ENCODE data around the gene LMOD1.
"Not testable (repeated sequence)": the region's sequence is repeated elsewhere in the genome, so short reads cannot be mapped to it uniquely, and the experiment has no call there.

LMOD1 gene

DNA sequence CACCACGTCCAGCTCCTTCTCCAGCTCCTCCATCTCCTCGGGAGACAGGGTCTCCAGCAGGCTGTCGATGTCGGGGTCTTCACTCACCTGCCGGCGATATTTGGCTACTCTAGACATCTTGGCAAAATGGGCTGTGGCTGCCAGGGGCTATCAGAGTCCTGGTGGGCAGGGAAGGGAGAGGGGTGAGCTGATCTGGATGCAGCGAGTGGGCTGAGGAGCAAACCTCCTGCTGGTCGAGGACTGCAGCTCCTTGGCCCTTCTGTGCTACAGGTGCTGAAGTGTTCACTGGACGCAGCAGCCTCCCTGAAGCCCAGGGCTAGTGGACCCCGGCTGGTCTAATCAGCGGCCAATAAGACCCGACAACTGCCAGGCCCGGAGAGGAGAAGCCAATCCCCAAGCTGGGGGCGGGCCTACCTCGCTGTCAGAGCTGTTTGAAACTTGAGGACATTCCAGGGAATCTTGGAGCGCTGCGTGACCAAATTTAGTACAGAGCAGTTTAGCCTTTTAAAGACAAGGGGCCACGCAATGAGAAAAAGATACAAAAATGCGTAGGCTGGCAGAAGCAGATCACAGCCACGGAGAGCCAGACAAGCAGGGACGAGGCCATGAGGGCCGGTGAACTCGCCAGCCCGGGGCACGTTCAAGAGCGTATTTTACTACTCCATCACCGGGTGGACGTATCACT is at the start of gene LMOD1:
TSS of gene LMOD1 (minus strand) at position 325 of the 685 bp plus-strand sequence. CDS start at position 117, 208 bp downstream.
- peak; percentile 15 for DNase-seq (ENCODE audit: low spot score)

DNA sequence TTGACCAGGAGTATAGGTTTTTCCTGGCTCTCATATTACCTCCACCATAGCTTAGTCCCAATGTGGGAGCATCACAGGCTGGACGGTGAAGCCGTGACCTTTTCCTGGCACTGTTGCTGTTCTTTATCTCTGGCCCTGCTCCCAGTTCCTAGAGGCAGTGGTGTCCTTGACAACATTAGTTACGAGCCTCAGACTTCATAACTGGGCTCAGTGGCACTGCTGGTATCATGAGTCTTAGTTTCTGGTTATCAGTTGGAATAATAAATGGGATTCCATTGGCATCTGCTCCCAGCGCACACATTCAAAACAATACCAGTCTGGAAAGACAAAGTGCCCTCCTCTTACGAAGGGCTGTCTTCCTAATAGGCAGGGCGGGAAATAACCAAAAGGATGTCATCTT is 44.1 kb upstream of the LMOD1 start:
- DNase-seq (ENCODE audit: low spot score): no peak

DNA sequence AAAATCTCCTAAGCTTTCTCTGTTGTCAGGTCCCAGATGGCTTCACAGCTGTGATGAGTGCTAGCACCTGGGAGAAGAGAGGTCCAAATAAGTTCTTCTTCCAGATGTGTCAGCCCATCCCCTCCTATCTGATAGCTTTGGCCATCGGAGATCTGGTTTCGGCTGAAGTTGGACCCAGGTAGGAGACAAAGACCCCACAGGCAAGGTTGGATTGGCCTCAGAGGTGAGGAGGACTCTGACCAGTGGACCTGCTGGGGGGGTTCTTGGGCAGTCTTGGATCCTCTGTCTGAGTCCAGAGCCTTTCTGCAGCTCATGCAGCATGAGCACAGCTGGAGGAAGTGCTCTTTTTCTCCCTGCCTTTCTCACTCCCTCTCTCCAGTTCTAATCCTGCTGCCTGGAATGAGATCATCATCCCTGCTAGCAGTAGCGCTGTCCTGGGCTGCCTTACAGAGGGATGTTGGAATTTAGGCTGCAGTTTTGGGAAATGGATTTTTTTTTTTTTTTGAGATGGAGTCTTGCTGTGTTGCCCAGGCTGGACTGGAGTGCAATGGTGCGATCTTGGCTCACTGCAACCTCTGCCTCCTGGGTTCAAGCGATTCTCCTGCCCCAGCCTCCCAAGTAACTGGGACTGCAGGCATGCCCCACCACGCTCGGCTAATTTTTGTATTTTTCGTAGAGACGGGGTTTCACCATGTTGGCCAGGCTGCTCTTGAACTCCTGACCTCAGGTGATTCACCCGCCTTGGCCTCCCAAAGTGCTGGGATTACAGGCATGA is 43.2 kb upstream of the LMOD1 start:
- no peak for DNase-seq (ENCODE audit: low spot score)

DNA sequence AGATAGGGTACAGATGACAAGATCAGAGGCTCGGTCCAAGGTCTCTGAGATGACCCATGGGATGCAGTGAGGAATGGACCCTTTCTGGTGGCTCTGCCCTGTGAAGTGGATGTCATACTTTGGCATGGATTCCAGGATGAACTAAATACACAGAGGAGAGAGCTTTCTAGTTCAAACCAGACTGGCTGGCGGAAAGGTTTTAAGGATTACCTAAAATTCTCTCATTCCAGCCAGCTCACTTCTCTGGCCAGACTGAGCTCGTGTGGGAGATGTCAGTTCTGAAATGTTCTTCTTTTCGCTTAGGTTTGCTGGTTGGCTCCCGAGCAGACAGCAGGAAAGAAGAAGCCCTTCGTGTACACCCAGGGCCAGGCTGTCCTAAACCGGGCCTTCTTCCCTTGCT is 42.3 kb upstream of the LMOD1 start:
- DNase-seq (ENCODE audit: low spot score): no peak

DNA sequence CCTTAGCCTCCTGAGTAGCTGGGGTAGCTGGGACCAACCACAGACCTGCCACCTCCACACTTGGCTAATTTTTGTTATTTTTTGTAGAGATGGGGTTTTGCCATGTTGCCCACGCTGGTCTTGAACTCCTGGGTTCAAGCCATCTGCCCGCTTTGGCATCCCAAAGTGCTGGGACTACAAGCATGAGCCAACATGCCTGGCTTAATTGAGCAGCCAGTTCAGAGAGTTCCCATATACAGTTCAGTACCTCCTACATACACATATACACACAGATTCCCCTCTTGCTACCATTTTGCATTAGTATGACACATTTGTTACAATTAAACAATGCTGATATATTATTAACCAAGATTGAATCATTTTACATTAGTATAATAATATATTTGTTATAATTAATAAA is 39.0 kb upstream of the LMOD1 start:
- no peak for DNase-seq (ENCODE audit: low spot score)

DNA sequence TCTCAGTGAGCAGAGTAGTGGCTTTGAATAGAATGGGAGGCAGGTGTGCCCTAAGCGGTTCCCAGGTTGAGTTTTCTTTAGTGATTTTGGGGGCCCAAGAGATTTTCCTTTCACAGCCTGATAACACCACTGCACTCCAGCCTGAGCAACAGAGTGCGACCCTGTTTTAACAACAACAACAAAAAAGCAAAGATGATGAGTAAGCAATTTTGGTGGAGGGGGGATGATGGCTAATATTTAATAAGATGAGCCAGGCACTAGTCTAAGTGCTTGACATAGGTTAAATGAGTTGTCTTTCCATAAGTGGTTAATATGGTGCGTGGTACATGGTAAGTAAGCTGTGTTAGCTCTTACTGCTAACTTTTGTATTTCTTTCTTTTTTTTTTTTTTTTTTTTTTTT is 38.1 kb upstream of the LMOD1 start:
- no peak for DNase-seq (ENCODE audit: low spot score)

DNA sequence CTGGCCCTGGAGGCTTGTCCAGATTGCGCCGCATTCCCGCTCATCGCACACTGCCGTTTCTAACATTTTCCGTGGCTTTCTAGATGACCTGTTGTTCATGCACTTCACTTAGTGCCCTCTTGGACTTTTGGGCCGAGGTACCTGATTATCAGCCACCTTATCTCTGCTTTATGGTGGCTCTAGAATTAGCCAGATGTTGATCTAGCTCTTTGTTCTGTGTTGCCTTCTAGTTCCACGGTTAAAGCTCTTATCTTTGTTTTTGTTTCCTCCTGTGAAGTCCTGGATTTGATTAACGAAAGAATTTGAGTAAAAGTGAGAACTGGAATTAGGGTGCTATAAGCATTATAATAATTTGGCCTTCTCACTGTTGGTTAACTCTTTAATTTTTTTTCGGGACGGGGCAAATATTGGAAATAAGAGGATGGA is 37.0 kb upstream of the LMOD1 start:
- no peak for DNase-seq (ENCODE audit: low spot score)

DNA sequence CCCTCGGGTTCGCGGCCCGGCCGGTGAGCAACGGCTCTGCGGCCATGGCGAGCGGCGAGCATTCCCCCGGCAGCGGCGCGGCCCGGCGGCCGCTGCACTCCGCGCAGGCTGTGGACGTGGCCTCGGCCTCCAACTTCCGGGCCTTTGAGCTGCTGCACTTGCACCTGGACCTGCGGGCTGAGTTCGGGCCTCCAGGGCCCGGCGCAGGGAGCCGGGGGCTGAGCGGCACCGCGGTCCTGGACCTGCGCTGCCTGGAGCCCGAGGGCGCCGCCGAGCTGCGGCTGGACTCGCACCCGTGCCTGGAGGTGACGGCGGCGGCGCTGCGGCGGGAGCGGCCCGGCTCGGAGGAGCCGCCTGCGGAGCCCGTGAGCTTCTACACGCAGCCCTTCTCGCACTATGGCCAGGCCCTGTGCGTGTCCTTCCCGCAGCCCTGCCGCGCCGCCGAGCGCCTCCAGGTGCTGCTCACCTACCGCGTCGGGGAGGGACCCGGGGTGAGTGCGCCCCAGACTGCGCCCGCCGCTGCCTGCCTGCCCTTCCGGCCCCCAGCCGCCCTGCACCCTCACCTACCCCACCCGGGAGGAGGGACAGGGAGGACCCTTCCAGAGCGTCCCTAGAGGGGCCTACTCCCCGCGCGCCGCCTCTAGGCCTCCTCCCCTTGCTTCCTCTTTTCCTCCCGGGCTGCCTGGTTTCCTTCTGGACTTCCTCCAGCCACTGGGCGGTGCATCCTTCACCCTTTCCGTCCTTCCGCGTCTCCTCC is 36.5 kb upstream of the LMOD1 start, which contains the start of gene RNPEP:
TSS of gene RNPEP (plus strand) at position 26 of the 757 bp plus-strand sequence. CDS start at position 45, 19 bp downstream.
- DNase-seq (ENCODE audit: low spot score): peak; percentile 60

DNA sequence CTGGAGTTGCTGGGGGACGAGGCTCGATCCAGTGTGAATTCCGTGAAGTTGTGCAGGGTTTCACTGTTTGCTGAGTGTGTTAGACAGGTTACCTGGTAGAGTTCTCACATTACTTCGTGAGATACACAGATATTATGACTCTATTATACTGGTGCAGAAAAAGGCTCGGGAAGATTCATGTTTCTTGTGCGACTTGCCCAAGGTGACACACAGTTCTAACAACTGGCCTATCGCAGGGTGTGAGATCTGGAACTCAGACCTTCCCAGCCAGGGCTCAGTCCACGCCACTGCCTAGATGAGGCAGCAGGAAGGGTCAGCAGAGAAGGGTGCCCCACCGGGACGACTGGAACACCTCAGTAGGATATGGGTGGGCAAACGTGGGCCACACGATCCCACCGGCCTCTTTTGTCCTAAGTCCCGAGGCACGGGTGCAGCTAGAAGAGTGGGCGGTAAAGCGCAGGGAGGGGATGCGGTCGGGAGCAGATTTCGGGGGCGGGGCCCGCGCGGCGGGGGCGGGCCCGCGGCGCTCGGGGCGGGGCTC is 35.8 kb upstream of the LMOD1 start:
- no peak for DNase-seq (ENCODE audit: low spot score)

DNA sequence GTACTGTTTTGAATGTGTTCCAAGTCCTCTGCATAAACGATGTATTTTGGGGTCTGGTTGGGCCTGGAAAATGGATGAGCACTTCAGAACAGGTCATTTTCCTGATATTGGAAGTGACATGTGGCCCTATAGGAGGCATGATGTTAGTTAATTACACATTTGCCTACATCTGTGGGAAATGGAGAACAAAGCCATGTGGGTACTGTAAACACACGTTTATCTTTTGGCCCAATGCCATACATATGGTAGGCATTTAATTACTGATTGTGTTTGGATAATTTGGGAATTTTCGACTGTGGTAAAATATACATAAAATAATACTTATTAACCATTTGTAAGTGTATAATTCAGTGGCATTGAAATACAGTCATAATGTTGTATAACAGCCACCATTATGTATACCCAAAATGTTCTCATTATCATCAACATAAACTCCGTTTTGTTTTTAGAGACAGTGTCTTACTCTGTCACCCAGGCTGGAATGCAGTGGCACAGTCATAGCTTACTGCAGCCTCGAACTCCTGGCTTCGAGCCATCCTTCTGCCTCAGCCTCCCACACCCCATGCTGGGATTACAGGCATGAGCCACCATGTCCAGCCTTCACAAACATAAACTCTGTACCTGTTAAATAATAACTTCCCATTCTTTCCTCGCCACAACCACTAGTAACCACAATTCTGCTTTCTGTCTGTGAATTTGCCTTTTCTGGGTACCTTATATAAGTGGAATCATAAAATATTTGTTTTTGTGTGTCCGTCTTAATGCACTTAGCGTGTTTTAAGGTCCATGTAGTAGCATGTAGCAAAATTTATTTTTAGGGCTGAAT is 24.2 kb upstream of the LMOD1 start:
- DNase-seq (ENCODE audit: low spot score): no peak

DNA sequence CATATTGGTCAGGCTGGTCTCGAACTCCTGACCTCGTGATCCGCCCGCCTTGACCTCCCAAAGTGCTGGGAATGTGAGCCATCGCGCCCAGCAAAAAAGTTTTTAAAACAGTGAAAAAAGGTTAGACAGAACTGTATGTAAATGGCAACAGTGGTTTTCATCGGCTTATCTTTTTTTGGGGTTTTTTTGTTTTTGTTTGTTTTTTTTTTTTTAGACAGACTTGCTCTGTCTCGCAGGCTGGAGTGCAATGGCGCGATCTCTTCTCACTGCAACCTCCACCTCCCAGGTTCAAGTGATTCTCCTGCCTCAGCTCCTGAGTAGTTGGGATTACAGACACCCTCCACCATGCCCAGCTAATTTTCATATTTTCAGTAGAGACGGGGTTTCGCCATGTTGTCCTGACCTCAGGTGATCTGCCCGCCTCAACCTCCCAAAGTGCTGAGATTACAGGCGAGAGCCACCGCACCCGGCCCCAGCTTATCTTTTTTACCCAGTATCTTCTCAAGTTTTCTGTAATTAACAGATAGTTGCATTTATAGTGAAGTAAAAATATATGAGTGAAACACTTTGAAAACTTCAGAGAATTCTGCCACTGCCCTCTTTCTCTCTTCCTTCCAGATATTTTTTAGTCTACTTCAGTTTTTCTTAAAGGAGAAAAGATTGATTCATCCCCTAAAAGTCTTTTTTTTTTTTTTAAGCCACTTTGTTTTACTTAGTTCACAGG is 22.0 kb upstream of the LMOD1 start:
- no peak for DNase-seq (ENCODE audit: low spot score)

DNA sequence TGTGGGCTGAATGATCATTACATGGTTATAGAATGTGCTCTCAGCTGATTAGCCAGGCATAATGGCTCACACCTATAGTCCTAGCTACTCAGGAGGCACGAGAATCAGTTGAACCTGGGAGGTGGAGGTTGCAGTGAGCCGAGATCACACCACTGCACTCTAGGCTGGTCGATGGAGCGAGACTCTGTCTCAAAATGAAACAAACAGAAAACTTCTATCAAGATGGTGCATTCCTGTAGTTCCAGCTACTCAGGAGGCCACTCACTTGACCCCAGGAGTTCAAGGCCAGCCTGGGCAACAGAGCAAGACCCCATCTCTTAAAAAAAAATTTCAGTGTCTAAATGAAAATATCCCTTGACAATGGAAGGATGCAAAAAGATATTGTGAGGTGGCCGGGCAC is 19.8 kb upstream of the LMOD1 start:
- DNase-seq (ENCODE audit: low spot score): no peak

DNA sequence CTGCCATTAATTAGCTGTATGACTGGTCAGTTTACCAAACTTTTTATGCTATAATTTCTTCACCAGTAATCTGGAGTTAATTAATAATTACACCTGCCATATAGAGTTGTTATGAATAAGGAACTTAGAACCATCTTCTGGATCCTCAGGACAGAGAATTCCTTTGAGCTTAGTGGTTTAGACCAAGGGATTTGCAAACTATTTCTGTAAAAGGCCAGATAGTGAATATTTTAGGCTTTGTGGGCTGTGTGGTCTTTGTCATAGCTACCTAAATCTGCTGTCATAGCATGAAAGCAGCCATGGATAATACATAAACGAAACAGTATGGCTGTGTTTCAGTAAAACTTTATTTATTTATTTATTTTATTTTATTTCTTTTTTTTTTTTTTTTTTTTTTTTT is 17.9 kb upstream of the LMOD1 start:
- no peak for DNase-seq (ENCODE audit: low spot score)

DNA sequence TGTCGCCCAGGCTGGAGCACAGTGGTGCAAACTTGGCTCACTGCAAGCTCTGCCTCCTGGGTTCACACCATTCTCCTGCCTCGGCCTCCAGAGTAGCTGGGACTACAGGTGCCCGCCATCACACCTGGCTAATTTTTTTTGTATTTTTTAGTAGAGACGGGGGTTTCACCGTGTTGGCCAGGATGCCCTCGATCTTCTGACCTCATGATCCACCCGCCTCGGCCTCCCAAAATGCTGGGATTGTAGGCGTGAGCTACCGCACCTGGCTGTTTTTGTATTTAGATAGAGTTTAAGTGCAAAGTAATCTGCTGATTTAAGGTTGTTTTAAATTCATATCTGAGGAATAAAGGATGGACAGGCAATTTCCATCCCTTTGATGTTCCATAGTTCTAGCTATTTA is 16.0 kb upstream of the LMOD1 start:
- DNase-seq (ENCODE audit: low spot score): not testable (repeated sequence)

DNA sequence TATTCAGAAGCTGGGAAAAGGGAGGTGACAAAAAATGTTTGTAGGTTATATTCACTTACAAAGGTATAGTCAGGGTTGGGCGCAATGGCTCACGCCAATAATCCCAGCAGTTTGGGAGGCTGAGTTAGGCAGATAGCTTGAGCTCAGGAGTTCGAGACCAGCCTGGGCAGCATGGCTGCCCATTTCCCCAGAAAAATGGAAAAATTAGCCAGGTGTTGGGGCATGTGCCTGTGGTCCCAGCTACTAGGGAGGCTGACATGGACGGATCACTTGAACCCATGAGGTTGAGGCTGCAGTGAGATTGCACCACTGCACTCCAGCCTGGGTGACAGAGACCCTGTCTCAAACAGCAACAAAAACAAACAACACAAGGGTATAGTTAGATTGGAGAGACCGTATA is 12.0 kb upstream of the LMOD1 start:
- no peak for DNase-seq (ENCODE audit: low spot score)

DNA sequence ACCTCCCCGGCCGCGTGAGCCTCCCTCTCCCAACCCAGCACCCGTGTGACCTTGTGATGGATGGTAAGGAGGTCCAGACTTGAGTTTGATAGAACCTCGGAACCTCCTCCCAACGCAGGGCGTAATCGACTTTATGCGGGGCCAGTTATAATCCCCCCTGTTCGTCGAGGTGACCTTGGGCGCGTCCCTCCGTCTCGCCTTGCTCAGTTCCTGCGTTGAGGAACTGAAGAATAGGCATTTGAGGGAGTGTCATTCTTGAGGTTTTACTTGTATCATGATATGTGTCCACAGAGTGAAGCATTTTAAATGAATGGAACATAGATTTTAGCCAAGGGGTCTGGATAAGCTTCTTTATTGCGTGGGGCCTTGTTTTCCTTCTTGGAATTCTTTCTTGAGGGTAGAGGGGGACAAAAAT is 9.4 kb upstream of the LMOD1 start:
- peak; percentile 17 for DNase-seq (ENCODE audit: low spot score)

DNA sequence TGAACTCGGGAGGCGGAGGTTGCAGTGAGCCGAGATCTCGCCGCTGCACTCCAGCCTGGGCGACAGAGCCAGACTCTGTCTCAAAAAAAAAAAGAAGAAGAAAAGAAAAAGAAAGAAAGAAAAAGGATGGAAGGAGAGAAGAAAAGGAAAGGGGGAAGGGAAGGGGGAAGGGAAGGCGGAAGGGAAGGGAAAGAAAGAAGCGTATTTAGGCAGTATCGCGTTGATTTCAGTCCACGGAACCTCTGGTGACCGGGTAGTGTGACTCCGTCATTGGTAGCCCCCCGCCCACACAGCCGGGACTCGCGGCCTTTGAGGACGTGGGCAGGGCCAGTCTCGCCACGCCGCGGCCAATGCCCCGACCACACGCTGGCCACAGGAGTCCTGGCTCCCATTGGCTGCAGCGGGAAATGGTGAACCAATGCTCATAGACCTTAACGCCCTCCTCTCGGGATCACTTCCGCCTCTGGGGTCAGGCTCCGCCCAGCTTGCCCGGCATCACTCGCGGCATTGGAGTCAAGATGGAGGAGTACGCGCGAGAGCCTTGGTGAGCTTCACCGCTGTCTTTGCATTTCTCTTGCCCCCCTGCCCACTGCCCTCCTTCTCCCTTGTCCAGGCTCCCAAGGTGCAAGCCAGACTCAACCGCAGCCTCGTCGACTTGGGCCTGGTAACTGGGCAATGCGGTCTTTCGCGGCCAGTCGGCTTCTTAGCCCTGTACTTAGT is 8.8 kb upstream of the LMOD1 start, which contains the start of gene TIMM17A:
TSS of gene TIMM17A (plus strand) at position 495 of the 720 bp plus-strand sequence. CDS start at position 519, 24 bp downstream.
- peak; percentile 95 for DNase-seq (ENCODE audit: low spot score)

DNA sequence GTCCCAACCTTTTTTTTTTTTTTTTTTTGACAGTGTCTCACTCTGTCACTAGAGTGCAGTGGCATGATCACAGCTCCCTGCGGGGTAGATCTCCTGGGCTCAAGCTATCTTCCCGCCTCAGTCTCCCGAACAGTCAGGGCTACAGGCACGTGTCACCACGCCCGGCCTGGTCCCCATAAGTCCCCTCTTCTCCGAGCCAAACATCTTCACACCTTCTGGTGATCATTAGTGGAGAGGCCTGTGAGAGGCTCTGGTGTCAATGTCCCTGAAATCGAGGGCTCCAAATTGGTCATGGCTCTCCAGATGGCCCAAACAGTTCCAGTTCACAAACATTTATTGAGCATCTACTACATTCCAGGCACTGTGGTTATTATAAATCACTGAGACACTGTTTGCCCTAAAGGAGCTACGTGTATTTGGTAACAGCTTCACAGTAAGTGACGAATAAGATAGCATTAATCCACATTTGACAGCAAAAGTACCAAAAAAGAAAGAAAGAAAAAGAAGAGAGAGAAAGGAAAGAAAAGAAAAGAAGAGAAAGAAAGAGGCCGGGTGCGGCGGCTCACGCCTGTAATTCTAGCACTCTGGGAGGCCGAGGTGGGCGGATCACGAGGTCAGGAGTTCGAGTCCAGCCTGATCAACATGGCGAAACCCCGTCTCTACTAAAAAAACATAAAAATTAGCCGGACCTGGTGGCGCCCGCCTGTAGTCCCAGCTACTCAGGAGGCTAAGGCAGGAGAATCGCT is 8.1 kb upstream of the LMOD1 start:
- no peak for DNase-seq (ENCODE audit: low spot score)

DNA sequence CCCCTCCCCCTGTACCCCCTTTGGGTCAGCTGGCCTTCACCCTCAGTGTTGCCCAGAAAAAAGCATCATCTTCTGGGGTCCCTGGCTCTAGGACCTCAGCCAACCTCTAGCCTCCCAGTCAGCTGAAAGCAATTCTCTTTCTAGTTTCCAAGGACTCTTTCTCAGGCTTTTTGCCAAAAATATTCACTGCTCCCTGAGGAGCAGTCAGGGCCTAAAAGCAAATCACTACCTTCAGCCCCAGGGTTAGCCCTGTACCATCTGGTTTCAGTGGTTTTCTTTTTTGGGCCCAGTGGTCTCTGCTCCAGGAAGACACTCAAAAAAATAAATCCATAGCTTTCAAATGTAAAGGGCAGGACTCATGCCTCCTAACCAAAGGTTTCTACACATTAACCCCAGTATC is 3.1 kb upstream of the LMOD1 start:
- DNase-seq (ENCODE audit: low spot score): no peak

DNA sequence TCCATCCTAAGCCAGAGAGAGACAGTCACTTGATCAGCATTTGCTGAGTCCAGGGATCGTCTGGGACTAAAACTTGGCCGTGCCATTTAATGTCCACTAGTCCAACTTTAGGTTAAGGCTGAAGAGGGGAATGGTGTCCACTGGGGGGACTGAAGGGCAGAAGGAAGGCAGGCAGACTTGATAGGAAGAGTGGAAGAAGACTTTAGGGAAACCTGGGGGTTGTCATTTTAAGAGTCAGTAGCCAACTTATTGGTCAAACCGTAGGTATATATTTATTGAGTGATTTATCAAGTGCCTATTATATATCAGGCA is 1.3 kb upstream of the LMOD1 start:
- DNase-seq (ENCODE audit: low spot score): no peak

Data from SW480 (cell line).